Hippocampal formation (tissue), 2 donors: ENCODE results near the gene ZNF516.

Experiments used
- DNase-seq, 2 donors: peaks; one replicate each; lab custom pipeline; 2025; lab: John Stamatoyannopoulos, UW

Gene ZNF516

DNA sequence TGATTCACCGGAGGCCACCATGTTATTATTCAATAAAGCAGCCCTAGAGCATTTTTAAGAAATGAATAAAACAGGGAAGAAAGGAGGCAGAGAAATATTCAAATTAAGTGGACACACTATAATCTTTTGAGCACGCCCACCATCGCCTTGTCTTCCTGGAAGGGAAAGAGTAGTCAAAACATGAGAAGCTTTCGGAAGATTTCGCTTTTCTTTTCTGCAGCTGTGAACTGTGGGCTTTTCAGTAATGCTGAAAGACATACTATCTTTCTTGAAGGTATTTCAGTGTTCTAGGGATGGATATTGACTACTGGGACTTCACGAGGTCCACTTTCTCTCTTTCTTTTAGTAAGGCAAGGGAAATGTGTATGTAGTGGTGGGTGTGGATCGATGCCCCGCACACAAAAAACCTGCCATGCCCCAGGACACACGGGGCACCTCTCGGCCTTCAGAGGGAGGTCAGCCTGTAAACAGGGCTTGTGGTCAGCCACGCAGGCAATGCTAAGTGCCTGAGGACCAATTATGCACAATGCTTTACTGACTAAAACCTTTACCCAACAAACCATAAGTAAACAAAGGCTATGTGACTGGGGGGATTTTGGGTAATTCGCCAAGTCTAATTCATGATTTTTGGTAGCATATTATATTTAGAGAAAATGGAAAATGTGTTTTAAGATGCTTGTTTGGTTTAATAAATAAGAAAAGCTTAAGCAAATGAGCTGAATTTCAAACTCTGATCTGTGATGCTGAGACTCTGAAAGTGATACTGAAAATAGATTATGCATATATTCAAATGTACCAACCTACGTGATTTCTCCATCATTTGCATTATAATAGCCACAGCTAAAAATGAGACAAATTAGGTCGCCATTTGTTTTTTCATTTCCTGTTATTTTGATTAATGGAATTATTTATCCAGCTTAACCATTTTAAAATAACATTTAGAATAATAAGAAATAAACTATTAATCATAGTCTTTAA lies 130.5 kb downstream of the ZNF516 start:
- no peak for DNase-seq

DNA sequence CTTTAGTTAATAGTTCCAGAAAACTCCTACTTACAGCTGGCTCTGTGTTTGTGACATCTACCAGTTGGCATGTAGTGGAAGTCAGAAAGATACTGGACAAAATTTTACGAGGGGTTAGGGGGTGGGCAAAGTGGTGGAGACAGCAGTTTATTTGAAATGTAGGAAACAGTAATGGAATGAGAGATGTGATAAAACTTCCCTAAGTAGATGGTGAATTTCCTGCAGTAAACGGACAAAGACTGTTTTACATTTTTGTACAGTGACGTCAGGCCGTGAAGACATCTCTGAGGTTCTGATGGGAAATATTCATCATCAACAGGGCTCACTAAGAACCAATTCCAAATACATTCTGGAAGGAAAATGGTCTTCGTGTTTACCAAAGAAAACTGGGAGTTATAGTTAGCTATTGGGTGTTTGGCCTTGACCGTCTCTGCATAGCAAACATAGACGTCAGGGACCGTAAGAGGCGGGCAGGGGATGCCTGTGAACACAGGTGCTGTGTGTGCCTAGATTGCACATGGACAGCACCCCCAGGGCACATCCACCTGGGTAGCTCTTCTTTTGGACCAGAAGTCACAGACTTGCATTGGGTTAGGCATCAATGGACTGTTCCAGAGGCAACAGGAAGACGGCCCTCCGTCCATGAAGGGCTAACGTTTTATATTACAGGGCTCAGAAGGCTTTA lies 131.5 kb downstream of the ZNF516 start:
- no peak for DNase-seq

DNA sequence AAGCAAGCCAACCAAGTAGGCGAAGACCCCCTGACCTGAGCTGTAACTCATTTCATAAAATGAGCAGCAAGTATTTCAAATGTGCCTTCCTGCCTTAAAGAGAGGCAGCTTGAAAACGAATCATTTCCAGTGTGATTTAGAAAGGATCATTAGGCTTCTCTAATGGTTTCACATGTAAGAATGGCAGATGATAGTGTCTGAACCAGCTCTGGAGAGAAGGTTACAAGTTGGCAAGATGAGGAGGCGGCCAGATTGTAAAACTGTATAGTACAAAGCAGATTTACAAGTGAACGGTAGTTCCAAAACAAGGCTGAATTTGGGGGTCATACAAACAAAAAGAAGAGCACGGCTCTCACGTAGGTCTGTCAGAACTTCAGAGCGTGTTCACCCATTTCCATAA lies 132.4 kb downstream of the ZNF516 start:
- no peak for DNase-seq

DNA sequence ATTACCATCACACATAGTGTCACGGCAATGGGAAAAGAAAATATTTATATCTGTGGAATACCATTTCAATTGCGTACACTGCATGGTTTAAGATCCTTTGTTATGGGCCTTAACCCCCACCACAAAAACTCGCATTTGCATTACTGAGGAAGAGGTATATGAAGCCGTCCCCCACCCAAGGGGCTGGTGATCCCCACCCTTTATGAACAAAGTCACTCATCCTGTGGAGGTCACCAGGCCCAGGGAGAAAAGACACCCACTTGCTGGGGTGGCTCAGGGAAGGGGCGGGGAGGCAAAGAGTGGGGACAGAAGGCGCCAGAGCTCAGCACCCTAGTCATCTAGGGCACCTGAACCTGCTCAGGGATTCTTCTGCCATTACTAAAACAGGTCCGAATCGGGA lies 133.8 kb downstream of the ZNF516 start:
- no peak for DNase-seq

DNA sequence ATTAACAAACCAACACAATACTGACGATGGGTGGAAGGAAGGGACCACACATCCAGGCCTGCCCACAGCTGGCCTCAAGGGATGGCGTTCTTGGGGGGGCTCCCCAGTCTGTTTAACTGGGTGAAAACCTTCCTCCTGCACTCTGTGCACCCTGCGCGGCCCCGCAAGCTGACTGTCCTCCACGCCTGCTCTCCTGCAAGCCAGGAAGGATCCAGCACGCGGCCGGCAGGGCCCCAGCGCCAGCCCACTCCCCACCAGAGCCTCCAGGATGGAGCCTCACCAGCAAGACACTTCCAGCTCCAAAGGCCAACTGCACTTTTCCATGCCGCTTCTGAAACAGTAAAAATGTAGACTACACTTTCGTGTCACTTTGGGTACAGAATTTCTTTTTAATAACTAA lies 135.1 kb downstream of the ZNF516 start:
- DNase-seq: no peak

DNA sequence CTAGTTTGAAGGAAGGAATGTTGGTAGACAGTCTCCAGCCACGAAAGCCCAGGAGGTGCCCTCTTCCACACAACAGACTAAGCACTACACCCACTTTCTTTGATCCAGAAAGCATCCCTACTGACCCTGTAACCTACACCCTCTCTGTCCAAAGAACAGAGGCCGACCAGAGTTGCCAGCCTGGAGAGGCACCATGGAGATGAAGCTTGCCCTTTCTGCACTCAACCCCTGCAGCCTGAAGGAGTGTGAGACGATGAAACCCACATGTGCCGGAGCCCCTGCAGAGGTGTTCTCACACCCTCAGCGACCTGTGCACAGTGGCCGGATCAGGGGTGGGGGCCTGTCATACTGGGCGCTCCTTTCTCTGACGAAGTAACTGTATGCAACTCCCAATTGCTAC lies 136.3 kb downstream of the ZNF516 start:
- no peak for DNase-seq

DNA sequence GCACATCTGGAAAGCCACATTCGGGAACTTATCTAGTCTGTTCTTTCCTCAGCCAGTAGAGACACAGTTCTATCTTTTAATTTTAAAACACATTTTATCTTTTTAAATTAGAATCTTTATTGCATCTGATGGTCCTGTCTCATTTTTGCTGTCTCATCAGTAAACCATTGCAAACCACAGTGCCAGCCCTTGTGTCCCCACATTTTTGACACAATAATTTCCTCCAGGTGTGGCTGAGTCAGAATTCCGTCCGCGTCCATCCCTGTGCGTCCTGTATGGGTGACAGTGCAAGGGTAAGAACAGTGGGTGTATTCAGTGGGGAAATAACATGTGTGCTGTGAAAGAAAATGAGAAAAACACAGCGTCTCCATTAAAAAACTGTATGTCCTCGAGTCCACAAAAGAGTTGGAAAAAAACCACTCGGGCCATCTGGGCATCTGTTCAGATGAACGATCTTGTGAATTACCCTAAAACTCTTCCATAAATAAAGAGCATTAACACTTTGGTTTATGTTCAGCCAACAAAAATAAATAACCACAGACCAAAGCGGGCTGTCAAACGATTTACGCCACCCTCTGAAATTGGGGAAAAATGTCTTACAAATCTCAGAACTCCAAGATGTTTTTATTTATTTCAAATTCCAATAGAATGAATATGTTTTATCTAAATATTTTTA lies 137.3 kb downstream of the ZNF516 start:
- no peak for DNase-seq

DNA sequence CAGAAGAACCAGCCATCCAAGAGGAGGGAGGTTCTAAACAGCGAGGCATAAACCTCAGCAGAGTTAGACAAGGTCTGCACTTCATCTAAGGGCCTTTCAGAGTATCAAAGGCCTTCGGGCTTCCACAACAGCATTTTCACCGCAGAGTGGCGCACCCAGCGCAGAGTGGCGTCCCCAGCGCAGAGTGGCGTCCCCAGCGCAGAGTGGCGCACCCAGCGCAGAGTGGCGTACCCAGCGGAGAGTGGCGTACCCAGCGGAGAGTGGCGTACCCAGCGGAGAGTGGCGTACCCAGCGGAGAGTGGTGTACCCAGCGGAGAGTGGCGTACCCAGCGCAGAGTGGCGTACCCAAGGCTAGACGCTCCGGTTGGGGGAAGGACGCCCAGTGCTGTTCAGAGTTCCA lies 137.9 kb downstream of the ZNF516 start:
- no peak for DNase-seq

DNA sequence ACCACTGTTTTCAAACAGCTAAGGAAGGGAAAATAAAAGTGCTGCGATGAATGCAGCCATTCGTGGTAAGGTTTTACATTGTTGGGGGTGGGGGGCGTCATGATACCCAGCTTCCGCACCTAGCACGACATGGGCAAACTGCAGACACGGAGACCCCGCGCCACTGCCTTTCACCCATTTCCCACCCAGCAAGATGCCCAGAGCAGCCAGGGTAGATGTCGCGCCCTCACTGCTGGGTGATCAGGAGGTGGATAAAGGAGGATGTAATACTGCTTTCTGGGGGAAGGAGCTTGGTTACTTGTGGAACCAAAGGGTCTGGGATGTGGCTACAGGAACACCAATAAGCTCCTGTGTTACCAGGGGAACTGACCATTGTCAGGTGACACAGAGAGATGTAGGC lies 138.4 kb downstream of the ZNF516 start:
- DNase-seq: no peak

DNA sequence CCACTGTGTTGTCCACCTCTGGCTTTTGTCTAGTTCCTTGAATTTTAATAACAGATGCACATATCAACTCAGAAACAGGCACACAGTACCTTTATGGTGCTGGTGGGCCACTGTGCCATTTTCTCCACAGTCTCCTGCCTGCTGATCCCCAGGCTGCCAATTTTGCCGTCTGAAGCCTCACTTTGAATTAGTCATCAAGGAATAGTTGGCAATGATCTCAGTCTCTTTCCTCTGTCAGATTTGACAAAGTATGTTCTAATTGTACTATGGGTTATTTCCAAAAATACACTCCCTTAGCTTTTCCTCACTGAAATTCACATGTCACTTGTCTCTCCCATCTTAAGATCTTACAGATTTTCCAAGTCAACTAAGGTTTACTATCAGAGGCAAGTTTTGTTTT lies 140.7 kb downstream of the ZNF516 start:
- DNase-seq: no peak

DNA sequence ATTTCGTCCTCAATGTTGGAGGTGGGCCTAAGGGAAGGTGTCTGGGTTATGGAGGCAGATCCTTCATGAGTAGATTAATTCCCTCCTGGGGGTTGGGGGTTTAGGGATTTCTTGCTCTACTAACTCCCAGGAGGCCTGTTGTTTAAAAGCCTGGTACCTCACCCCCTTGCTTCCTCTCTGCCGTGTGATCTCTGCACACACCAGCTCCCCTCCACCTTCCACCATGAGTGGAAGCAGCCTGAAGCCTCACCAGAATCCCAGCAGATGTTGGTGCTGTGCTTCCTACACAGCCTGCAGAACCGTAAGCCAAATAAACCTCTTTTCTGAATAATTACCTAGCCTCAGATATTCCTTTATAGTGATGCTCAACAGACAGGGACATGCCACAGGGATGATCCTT lies 141.5 kb downstream of the ZNF516 start:
- no peak for DNase-seq

DNA sequence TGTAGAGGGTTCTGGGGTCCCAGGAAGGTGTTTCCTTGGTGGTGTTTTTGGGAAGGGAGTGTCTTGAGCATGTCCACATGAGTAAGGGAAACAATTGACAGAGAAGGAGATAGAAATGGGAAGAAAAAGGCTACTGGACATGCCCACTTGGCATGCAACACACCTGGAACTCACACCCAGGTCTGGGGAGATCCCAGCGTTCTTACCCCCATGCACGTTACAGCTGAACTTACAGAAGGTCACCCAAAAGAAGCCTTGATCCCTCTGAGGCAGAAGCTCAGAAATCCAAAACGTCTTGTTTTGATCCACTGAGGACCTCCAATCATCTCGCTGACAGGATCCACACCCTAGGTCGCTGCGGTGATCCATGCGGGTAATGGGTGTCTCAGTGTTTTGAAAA lies 142.0 kb downstream of the ZNF516 start:
- DNase-seq: no peak

DNA sequence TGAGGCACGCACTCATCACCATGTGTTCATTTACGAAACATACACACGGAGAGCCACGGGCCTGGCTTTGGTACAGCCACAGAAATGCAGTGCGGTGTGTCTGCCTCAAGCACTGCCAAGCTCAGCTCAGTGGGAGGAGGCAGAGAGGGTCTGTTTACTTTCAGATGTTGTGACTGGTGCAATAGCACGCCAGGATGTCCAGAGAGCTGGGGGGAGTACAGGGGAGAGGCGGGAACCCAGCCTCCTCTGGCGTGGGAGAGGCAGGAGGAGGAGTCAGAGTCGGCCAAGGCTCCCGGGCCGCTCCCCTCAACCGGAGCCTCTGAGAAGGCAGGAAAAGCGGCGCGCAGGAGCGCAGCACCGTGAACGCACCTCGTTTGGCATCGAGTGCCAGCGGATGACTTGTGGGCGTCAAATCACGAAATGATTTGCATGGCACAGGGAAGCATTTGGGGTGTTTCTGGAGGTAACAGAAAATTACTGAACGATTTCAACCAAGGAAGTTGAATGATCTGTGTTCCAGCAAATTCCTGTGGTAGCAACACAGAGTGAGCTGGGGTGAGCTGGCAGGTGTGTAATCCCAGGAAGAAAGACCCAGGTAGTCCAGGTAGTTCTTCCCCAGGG lies 143.0 kb downstream of the ZNF516 start:
- DNase-seq: peak in 1 of 2 donors; percentile 9

DNA sequence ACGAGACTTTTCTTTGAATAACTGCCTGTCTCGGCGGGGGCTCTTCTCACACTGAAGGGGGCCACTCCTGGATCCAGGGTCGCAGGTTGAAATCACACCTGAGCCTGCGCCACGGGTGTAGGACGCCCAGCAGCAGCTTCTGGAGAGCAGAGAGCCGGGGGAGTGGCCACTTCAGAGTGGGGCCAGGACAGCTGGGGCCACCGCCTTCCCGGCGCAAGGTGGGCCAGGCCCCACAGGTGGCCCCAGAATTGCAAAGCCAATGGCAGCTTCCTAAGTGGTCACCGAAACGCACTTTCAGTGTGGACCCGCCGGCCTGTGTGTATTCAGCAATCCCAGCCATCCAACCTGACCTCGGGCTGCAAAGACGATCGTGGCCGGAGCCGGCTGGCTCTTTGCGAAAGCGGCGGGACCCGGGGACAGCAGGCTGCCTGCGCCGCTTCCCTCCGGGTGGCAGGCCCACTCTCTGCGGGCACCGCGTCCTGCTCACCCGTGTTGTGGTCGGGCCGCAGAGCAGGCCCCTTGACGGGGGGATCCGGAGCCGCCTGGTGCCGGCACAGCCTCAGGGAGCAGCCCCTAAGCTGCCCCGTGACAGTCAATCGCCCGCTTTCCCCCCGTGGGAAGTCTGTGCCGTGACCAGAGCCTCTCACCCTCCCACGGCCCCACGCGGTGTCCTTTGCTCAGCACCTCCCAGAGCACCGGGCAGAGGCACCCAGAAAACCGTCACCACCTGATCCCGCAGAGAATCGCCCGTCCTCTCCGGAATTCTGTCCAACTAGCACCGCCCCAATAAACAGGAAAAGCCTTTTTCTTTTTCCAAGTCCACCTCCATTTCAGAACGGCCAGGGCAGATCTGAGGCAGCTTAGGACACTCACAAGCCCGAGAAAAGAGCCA lies 144.7 kb downstream of the ZNF516 start:
- DNase-seq: no peak

DNA sequence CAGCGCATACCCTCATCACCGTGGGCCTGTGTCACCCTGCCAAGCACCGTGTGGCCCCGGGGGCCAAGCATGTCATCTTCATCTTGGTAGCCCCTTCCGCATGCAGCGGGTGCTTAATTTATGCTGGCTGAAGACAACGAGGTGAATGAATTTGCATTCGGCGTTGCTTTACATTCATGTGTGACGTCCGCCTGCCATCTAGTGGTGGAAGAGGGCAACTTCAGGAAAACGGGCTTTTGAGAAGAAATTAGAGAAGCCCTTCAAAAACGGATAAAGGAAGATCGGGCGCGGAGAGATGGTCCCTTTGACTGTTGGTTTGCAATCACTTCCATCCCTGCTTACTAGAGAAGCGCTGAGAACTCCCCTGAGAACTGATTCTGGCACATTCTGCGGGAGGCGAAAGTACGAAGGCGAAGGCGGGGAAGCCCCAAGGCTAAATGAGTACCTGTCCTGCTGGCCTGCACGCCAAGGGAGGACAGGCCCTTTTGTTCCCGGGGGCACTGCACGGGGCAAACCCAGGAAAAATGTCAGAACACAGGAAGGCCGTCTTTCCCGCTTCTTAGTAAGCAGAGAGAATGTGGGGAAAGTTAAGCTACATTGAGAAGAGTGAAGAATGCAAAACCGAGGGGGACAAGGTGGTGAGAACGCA lies 145.9 kb downstream of the ZNF516 start:
- peak; percentile 41 to 47 for DNase-seq

DNA sequence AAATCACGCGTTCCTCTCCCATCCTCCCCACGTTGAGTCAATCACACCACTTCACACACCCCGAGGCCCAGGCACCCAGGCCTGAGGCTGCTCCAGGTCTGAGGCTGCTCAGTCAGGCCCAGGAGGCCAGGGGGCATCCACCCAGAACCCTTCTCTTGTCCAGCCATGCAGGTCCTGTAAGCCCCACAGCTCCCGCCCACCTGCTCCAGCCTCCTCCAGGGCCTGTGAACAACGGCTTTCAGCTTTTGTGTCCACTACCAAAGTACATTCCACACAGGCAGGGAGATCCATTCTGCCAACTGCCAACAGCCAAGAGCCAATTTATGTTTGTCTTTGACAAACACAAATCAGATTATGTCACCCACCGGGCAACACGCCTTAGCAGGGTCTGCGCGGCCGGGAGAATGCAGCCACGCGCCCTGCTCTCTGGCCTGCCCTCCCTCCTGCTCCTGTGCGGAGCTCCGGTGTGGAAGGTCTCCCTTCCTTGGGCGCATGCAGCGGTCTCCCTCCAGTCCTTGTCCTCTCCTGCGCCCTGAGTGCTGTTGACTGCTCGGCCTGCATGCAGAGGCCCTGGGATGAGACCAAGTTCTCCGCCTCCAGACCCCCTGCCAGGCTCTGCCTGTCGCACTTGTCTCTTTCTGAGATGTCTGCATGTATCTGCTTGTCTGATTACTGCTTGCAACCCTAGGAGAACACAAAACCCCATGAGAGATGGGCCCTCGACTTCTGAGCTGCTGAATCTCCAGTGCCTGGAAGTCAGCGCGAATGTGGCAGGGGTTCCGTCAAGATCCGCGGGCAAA lies 146.6 kb downstream of the ZNF516 start:
- peak in 1 of 2 donors; percentile 47 for DNase-seq

DNA sequence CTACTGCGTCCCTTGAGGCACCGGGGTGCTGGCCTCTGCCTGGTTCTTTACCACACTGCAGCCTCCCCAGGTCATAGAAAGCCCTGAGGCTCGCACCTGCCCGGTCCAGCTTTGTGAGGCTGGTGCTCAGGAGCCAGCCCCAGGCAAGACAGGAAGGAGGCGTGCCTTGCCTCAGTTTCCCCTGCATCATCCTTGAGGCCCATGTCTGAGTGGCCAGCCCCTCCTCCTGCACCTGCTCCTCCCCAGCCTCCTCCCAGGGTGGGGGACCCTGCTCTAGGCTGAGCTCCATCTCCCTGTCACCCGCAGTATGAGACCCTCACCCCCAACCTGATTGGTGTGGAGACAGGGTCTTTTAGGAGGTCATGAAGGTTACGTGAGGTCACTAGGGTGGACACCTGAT lies 147.7 kb downstream of the ZNF516 start:
- no peak for DNase-seq

DNA sequence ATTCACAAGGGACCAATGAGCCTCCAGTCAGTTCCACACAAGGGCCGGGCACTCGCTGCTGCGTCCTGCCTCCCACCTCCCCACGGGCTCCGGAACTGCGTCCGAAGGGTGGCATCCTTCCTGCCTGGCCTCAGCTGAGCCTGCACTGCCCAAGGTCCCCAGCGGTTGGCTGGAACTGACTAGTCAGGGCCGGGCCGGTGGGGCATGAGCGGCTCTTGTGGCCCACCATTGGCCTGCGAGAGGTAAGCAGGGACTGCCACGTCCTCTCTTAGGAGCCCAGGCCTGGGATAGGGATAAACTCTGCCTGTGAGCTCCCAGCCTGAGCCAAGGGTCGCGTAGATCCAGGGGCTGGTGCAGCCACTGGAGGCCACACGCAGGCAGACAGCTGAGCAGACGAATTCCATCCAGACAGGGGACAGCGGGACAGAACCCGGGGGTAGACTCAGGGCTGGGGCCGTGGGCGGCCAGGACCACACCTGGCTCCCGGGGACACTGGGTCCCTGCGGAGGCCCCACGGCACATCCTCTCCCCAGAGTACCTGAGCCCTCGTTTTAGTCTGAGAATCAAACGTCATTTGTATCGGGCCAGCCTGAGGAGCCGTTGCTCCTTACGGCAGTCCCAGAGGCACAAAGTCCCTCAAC lies 148.4 kb downstream of the ZNF516 start:
- no peak for DNase-seq

DNA sequence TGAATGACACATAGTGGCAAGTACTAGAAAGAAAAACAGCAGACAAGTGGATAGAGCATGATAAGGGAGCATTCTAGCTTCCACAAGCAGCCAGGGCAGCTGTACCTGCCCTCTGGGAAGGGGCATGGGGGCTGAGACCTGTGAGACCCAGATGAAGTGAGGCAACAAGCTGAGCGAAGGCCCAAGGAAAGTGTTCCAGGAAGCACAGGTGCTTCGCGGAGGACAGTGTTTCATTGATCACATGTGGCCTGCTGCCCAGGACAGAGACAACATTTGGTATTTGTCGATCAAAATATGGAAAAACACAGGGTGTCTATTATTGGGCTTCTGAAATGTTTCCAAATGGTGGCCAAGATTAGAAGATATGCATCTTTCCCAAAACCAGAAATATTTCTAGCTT lies 149.1 kb downstream of the ZNF516 start:
- no peak for DNase-seq
